Measurements from ENCODE around the gene QRICH1.

QRICH1 gene

DNA sequence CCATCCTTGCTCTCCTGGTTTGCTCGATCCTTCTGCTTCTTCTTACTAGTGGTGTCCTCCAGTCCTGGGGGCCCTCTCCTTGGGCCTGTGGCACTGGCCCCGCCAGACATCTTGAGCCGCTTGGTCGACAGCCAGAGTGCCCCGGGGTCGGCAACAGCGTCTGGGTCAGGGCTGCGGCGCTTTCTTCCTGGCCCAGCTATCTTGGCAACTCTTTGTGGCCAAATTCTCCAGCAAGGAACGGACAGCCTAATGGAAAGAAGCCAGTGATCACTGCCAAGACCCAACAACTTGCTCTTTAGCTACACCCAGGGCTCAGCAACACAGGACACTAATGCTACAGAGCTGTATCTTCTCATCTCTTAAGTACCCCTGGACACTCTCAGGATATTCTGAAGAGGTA, 25.2 kb upstream of the QRICH1 start:
- DNase-seq (ENCODE audit: low read depth) = no peak

DNA sequence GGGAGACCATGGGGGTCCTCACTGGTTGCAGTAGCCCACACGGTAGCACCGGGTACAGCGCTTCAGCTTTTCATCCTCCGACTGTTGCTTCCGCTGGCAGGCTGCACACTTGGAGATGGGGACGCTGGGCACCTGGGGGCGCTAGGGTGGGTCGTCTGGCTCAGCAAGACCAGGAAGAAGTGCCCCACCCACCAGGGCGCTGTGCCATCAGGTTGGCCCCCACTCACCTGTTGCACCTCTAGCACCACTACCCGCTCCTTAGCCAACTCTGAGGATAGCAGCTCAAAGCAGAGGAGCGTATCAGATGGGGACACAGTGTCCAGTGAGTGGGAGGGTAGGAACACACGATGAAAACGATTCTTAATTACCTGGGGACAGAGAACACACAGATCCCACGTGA, 18.4 kb upstream of the QRICH1 start:
- DNase-seq (ENCODE audit: low read depth) = no peak

GRCh38 chr3:49111347-49111746, 17.5 kb upstream of the QRICH1 start:
- no peak for DNase-seq (ENCODE audit: low read depth)

- DNase-seq (ENCODE audit: low read depth) = no peak
Observed at GRCh38 chr3:49110780-49111179, 16.9 kb upstream of the QRICH1 start.

GRCh38 chr3:49108346-49108745, 14.5 kb upstream of the QRICH1 start:
- DNase-seq (ENCODE audit: low read depth) = no peak

DNA sequence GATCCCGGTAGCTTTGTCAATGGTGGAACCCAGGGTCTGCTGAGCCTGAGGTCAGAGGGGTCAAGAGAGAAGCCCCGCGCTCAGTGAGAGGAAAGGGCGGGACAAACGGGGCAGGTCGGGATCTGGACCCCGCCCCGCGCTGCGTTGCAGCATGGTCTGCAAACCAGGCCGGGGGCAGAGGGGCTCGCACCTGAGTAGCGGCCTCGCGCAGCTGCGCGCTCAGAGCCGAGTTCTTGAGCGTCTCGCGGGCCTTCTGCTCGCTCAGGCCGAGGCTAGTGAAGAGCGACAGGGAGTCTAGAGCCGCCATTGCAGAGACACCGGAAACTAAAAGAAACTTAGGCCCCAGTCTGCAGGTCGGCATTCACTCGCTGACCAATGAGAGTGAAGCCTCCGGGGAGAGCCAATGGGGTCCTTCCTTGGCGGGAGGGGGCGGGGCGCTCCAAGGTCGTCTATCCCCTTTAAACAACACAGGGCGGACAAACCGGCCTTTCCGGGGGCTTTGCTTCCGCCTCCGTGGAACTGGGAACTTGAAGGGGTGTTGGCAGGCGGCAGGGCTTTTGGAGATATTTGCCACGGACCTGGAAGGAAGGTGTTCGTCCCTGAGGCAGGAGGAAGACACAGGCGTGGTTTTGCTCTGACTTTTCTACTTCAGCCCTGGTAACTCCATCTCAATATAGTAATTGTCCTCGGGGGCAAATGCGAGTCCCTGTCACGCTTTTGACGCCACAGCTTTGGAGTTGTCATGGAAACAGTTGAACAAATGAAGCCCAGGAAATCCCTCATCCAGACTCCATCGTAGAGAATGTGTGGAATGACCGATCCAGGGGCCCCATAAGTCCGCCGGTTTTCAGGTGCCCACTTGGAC, 10.8 kb upstream of the QRICH1 start, which contains the start of gene QARS1:
Gene QARS1 (minus strand): TSS at position 331 of the 865 bp plus-strand sequence. CDS start 24 bp downstream, at position 307.
- peak; percentile 79 for DNase-seq (ENCODE audit: low read depth)

DNA sequence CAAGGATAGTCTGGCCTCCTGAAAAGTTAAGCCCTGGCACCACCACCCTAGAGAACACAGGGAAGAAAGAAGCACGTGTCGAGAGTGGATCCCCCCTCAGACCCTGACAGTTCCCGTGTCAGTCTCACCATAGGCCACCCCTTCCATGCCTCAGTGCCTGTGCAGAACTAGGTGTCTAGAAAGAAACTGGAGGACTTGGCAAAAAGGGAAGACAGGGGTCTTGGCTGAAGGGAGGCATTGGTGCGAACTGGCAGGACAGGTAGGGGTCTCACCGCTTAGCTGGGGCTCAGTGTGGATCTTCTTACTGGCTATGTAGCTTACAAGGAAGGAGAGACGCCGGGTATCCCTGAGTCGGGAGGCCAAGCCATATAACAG, 10.2 kb upstream of the QRICH1 start:
- no peak for DNase-seq (ENCODE audit: low read depth)

- no peak for DNase-seq (ENCODE audit: low read depth)
Observed at GRCh38 chr3:49100046-49100615, 6.3 kb upstream of the QRICH1 start.

GRCh38 chr3:49098910-49099630, 5.2 kb upstream of the QRICH1 start:
- DNase-seq (ENCODE audit: low read depth) = no peak

GRCh38 chr3:49098429-49098828, 4.6 kb upstream of the QRICH1 start:
- no peak for DNase-seq (ENCODE audit: low read depth)

DNA sequence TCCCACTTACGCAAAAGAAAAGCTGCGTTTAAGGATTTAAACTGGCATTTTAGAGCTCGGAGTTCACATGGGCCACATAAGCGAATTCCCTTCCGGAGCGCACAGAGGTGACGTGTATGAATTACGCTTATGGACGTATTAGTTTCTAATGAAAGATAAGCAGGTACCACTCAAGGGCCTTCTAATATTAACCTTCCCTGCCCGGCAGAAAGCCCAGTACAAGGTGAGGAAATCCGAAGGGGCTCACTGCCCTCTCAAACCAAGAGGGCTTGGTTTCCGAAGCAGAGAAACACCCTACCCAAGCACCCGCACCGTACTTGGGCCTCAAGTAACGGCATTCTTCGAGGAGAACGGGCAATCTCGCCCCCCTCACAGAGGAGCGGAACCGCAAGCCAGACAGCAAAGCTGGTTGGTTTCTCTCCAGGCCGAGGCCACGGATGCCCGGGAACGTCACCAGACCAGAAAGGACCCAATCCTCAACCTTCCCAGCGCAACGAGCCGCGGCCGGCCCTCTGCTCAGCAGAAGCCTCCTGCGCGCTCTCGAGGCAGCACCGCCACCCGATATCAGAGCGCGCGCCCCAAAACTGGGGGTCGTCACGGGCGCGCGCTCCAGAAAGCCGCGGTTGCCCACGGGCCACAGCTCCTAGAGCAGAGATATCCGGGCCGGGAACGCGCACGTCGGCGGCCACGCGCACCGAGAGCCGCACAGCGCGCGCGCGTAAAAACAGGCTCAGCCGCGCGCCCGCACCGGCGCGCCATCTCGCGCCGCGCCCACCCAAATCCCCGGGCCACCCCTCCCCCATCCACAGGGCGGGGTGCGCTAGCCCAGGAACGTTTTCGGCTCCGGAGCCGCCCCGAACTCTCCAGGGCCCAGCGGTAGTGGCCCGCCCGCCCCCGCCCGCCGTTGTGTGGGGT, 676 bp downstream of the QRICH1 start:
- peak; percentile 67 for DNase-seq (ENCODE audit: low read depth)

DNA sequence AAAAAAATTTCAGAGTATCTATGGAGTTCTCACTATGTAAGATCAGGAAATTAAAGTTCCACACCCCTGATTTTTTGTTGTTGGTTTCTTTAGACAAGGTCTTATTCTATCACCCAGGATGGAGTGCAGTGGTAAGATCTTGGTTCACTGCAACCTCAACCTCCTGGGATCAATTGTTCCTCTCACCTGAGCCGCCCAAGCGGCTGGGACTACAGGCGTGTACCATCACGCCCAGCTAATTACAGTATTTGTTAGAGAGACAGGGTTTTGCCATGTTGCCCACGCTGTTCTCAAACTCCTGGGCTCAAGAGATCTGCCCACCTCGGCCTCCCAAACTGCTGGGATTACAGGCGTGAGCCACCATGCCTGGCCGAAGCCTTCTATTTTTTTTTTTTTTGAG, 12.4 kb downstream of the QRICH1 start:
- DNase-seq (ENCODE audit: low read depth) = no peak

DNA sequence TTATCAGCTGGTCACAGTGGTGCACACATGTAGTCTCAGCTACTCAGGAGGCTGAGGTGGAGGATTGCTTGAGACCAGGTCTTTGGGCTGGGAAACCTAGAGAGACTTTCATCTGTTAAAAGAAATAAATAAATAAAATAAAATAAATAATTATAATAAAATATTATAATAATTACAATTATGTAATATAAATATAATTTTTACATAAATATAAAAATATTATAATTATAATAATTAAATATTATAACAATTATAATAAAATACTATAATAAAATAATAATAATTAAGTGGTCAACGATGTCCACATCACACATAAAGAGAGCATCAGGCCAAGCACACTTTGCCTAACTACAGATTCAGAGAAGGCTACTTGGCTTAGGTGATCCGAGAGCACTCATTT, 14.6 kb downstream of the QRICH1 start:
- no peak for DNase-seq (ENCODE audit: low read depth)

- DNase-seq (ENCODE audit: low read depth) = no peak
Observed at GRCh38 chr3:49076646-49077045, 17.2 kb downstream of the QRICH1 start.

DNA sequence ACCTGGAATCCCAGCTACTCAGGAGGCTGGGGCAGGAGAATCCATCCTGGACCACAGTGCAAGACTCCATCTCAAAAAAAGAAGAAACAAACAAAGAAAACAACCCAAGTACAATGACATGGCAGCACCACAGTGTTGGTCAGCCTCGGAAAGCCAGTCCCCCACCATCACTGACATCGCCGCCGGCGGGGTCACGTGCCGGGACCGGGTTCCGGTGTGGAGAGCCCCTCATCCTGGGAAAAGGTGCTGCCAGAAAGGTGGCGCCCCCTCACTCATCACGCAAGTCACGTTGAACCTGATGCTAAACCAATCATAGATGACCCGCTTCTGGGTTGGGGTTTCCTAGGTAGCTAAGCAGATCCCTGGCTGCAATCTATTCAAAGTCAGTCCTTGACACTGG, 17.8 kb downstream of the QRICH1 start:
- DNase-seq (ENCODE audit: low read depth) = no peak

GRCh38 chr3:49058011-49058410, 35.9 kb downstream of the QRICH1 start:
- DNase-seq (ENCODE audit: low read depth) = no peak

GRCh38 chr3:49057268-49057667, 36.6 kb downstream of the QRICH1 start:
- DNase-seq (ENCODE audit: low read depth) = no peak

- DNase-seq (ENCODE audit: low read depth) = no peak
Observed at GRCh38 chr3:49054344-49054862, 39.5 kb downstream of the QRICH1 start.

DNA sequence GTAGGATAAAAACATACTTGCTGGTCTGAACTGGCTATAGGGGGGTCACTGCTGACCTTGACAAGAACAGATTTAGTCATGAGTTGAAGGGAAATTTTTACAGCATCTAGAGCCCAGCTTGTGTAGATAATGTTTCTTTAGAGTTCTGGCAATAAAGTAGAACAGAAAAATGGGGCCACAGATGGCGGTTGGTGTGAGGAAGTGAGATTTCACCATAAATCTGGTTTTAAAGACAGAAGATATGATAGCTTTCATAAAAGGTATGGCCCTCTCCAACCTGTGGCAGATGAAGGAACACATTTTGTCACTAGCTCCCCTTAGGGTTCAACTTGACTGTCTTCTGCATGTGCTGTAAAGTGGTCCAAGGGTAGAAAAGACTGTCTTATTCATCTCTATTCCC, 40.3 kb downstream of the QRICH1 start:
- DNase-seq (ENCODE audit: low read depth) = no peak

DNA sequence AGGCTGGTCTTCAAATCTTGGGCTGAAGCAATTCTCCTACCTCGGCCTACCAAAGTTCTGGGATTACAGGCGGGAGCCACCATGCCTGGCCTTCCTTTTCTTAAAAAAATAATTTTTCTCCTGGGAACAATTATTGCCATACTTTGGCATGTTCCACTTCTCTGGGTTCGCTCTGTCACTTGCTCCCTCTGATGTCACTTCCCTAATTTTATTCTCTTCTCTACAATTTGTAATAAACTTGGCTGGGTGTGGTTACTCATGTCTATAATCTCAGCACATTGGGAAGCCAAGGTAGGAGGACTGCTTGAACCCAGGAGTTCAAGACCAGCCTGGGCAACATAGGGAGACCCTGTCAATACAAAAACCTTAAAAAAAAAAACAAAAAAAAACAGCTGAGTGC, 58.6 kb downstream of the QRICH1 start:
- DNase-seq (ENCODE audit: low read depth) = no peak

GRCh38 chr3:49034650-49035049, 59.2 kb downstream of the QRICH1 start:
- no peak for DNase-seq (ENCODE audit: low read depth)

Measured in stimulated activated CD4-positive, alpha-beta T cell treated with anti-CD3 and anti-CD28 coated beads, Interleukin-2, amount 100 ng/mL, for 4 hours (primary cell).